ENCODE measurements around the gene MARF1.

- TF ChIP-seq POLR2AphosphoS5 (IDR thresholded peaks at IDR 0.05; ENCODE audit: low read depth, low read length) (no peak), JUND (IDR thresholded peaks at IDR 0.05) (no peak), EZH2 (IDR thresholded peaks at IDR 0.05) (no peak), RAD21 (IDR thresholded peaks at IDR 0.05; ENCODE audit: low read depth) (no peak), SRF (IDR thresholded peaks at IDR 0.05; ENCODE audit: low read depth) (no peak)
- TF ChIP-seq, protein P1, sequence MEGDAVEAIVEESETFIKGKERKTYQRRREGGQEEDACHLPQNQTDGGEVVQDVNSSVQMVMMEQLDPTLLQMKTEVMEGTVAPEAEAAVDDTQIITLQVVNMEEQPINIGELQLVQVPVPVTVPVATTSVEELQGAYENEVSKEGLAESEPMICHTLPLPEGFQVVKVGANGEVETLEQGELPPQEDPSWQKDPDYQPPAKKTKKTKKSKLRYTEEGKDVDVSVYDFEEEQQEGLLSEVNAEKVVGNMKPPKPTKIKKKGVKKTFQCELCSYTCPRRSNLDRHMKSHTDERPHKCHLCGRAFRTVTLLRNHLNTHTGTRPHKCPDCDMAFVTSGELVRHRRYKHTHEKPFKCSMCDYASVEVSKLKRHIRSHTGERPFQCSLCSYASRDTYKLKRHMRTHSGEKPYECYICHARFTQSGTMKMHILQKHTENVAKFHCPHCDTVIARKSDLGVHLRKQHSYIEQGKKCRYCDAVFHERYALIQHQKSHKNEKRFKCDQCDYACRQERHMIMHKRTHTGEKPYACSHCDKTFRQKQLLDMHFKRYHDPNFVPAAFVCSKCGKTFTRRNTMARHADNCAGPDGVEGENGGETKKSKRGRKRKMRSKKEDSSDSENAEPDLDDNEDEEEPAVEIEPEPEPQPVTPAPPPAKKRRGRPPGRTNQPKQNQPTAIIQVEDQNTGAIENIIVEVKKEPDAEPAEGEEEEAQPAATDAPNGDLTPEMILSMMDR (IDR thresholded peaks at IDR 0.05 in 2 of 3, conservative IDR thresholded peaks at IDR 0.05 in 1 of 3; ENCODE audit: borderline replicate concordance in 1 of 3, insufficient read depth in 1 of 3, low read depth in 2 of 3, low read length in 2 of 3), result no peak
Measured at GRCh38 chr16:15671530-15672117, 28.7 kb upstream of the MARF1 start.

Data from HCT116 (cell line).